HG03354 (cell line): ENCODE data around the gene ZNF630.
A peak's percentile ranks its signal among the peaks of the same experiment; 100 is the strongest.
"Not testable (repeated sequence)": the region's sequence is repeated elsewhere in the genome, so short reads cannot be mapped to it uniquely, and the experiment has no call there.

Source experiments
- ATAC-seq: cut with Tn5 transposase; IDR thresholded peaks from one replicate; pipeline ENCODE4 v1.9.1; 2021; ENCODE audit warnings: mild to moderate bottlenecking; ENCODE audit not compliant: unreplicated experiment, poor library complexity, severe bottlenecking

ZNF630 gene

DNA sequence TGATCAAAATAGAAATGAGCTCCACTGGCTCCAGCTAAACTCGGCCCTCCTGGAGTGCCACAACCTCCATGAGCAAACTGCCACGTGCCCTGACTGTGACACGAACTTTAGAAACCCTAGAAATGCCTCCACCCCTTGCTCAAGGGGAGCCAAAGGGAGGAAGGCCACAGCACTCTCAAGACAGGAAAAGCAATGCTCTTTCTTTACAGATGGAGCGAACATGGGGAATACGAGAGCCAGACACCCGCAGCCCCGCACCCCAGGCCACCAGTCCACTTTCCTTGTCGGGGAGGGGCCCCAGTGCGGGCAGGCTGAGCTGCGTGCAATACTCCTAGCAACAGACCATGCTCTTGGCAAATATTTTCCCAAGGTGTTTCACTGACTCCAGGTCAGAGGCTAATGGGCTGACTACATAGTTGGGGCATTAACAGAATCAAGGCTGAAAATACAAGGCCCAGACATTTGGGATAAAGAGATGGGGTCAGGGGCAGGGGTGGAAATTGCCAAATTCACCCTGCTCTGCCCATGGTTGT is 40.7 kb downstream of the ZNF630 start:
- ATAC-seq = not testable (repeated sequence)

DNA sequence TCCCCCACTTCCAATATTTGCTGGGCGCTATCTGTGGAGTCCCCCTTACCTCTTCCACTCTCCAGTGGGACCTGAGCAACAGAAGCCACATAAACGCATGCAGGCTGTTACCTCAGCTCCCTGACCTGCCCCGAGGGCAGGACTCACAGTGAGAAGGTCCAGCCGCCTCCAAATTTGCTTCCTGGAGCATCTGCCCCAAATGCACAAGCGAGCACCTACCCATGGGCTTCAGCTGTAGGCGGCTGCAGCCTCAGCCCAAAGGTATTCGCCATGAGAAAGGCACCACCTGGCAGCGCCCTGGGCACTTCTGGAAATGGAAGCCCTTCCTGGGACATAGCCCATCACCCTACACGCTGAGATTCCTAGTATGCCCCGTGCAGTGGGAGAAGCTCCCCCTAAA is 41.2 kb downstream of the ZNF630 start:
- no peak for ATAC-seq

DNA sequence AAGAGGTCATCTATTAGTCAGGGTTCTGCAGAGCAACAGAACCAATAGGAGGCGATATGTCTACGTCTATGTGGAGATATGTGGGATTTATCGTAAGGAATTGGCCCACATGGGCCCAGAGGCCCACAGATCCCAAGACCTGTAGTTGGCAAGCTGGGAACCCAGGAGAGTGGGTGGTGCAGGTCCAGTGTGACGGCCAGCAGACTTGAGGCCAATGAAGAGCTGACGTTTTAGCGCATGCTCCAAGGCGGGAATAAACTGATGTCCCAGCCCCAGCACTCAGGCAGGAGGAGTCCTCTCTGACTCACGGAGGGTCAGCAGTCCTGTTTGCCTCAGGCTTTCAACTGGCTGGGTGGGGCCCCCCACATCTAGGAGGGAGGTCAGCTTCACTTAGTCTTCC is 43.3 kb downstream of the ZNF630 start:
- no peak for ATAC-seq

DNA sequence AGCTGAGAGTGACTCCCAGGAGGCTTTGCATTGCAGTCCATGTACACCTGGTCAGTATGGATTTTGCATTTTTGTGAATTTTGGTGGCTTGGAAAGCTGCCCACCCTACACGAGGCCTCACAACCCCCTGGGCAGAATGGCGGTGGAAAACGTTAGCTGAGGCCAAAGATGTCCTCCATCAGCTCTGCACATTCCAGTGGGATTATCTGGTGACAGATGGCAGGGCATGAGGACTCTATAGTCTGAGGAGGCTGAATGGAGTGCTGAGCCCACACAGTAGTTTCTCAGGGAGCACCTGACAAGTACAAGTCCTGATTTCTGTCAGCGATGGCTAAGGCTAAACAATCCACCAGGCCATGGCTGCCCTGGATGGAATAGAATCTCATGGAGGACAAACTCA is 43.9 kb downstream of the ZNF630 start:
- ATAC-seq = not testable (repeated sequence)

DNA sequence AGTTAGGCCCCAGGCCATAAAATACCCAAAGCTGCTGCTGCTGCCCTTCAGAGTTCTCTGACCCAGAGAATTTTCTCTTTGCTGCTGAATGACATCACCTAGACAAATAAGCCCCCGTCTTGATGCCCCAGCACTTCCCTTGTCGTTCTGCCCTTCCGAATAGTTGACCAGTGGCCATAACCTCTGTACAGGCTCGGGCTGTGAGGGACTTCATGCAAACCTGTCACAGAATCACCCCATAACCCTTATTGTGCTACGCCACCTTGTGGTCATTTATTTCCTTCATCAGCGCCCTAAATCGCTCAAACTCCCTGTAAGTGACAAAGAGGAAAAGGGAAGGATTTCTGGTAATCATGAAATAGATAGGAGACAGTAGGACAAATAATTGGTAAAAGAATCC is 45.9 kb downstream of the ZNF630 start:
- ATAC-seq = peak; percentile 53

DNA sequence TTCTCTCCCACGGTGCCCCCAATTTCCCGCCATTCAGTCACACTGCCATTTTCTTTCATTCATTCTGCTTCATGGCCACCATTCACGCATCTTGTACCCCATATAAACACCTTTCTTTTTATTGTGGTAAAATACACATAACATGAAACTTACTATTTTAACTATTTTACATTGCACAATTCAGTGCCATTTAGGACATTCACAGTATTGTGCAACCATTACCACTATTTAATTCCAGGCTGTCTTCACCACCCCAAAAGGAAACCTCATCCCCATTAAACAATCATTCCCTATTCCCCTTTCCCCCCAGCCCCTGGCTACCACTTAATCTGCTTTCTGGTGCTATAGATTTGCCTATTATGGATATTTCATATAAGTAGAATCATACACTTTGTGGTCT is 48.7 kb downstream of the ZNF630 start:
- ATAC-seq = no peak

DNA sequence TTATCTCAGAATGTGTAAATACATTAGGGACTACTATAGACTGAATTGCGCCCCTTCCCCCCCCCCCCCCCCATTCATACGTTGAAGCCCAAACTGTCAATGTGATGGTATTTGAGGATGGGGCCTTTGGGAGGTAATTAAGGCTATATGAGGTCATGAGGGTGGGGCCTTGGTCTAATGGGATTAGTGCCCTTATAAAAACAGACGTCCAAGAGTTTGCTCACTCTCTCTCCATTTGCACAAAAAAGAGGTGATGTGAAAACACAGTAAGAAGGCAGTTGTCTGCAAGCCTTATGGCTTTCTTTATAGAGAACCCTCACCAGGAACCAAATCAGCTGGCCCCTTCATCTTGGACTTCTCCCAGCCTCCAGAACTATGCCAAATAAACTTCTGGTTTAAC is 49.3 kb downstream of the ZNF630 start:
- ATAC-seq = no peak

DNA sequence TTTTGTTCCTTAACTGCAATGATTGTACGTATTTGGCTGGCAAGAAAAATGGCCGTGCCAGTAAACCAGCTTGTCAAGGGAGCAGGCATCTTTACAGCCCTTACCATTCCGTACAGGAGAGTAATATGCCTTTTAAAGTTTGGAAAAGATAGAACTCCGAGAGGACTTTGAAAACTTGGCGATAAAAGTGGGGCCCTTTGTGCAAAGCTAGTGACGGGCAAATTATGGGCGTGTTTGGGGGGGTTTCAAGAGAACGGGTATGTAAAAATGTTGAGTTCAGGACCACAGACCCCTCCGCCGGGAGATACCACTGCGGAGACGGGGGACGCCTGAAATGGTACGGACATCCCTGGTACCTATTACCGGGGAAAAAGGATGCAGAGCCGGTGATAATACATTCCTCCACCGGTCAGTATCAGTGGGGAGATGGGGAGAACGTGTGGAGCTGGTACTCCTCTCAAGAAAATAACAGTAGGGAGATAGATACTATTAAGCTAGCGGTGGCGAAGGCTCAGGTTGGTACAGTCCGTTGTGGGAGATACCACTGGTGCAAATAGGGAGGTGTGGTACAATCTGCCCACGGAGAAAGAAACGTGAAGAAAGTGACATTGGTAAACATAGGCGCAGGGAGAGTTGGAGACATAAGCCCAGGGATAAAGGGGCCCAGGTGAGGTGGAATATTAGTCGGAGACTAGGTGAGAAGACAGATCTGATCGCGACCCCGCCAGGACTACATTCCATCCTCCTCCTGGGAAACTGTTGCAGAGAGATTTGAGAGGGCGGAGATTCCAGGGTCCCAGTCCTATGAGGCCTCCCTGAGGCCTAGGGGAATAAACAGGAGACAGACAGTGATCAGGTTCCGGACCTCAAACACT is 50.2 kb downstream of the ZNF630 start:
- ATAC-seq = peak; percentile 71

DNA sequence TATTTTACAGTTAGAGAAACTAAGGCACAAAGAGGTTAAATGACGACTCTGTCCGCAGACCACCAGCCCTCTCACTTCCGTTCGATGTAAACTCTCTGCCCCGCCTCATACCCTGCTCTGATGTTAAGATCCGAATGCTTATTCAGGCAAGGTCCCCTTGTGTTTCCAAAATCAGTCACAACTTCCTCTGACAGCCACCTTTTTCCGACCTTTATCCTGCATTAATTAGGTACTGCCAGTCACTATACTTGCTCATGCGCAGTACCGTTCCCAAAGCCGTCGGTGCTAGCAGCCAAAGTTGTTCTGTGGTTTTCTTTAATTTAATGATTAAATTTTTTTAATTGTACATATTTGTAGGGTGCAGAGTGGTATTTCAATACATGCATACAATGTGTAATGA is 51.0 kb downstream of the ZNF630 start:
- not testable (repeated sequence) for ATAC-seq

DNA sequence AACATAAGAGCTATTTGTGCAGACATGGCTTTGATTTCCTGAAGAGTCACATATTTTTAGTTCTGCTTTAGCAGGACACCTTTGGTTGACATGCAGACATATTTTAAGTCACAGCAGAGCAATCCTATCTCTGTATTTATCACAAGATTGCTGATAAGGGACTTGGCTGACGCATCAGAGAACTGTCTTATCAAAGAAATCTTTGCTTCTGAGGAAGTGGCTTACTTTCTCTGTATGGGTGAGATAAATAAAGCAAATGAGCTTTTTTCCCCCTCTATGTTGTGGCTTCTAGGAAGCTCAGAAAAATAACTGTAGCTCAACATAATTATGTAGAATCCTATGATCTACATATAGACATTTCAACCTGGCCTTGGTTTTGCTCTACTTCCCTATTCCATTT is 51.5 kb downstream of the ZNF630 start:
- ATAC-seq = not testable (repeated sequence)

DNA sequence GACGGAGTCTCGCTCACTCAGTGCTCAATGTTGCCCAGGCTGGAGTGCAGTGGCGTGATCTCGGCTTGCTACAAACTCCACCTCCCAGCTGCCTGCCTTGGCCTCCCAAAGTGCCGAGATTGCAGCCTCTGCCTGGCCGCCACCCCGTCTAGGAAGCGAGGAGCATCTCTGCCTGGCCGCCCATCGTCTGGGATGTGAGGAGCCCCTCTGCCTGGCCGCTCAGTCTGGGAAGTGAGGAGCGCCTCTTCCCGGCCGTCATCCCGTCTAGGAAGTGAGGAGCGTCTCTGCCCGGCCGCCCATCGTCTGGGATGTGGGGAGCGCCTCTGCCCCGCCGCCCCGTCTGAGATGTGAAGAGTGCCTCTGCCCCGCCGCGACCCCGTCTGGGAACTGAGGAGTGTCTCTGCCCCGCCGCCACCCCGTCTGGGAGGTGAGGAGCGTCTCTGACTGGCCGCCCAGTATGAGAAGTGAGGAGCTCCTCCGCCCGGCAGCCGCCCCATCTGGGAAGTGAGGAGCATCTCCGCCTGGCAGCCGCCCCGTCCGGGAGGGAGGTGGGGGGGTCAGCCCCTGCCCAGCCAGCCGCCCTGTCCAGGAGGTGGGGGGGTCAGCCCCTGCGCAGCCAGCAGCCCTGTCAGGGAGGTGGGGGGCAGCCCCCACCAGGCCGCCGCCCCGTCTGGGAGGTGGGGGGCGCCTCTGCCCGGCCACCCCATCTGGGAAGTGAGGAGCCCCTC is 54.7 kb downstream of the ZNF630 start:
- ATAC-seq = not testable (repeated sequence)

DNA sequence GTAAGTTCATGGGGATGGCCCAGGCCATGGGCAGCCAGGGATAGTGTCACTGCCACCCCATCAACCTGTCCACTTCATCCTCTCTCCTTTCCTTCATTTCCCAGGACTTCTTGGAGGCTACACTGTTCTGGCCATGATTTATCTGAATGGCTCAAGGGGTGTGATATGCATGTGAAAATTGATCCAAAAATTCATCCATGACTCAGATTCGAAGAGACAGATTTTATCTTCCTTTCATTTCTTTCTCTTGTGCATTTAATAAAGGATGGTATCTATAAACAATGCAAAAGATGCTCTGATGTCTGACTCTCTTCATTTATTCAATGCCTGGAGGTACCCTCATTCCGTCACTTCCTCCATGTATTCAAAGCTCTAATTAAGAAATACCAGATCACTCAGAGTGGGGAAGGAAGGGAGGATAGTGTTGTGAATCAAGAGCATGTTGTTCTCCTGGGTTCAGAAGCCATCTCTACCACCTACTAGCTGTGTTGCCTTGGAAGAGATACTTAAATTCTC is 61.9 kb downstream of the ZNF630 start:
- not testable (repeated sequence) for ATAC-seq
